BLaER1 treated with 17β-estradiol and CSF1 and Interleukin-3, amounts not matched to agents 10 nM and 100 nM (cell line): ENCODE data around the gene SLC8A1.
A peak's percentile ranks its signal among the peaks of the same experiment; 100 is the strongest.

Experiments
- H3K27ac ChIP-seq, 11 experiments: shearing (Covaris generic); formaldehyde crosslinking; 2 replicates each; pipeline ENCODE4 v1.8.1; 2022
- H3K27me3 ChIP-seq, 11 experiments: shearing (Covaris generic); formaldehyde crosslinking; 2 replicates each; pipeline ENCODE4 v1.8.1; 2022
- H3K36me3 ChIP-seq, 11 experiments: shearing (Covaris generic); formaldehyde crosslinking; 2 replicates each; pipeline ENCODE4 v1.8.1; 2022
- H3K4me1 ChIP-seq, 10 experiments: shearing (Covaris generic); formaldehyde crosslinking; 2 replicates each; pipeline ENCODE4 v1.8.1; 2022
- H3K4me2 ChIP-seq, 11 experiments: shearing (Covaris generic); formaldehyde crosslinking; 2 replicates each; pipeline ENCODE4 v1.8.1; 2022
- H3K4me3 ChIP-seq, 10 experiments: shearing (Covaris generic); formaldehyde crosslinking; 2 replicates each; pipeline ENCODE4 v1.8.1; 2022
- H3K9ac ChIP-seq, 11 experiments: shearing (Covaris generic); formaldehyde crosslinking; 2 replicates each; pipeline ENCODE4 v1.8.1; 2022
- H3K9me3 ChIP-seq, 11 experiments: shearing (Covaris generic); formaldehyde crosslinking; replicated peaks in 1 of 11; 2 replicates each; pipeline ENCODE4 v1.8.1; 2022
- H4K20me1 ChIP-seq, 11 experiments: shearing (Covaris generic); formaldehyde crosslinking; 2 replicates each; pipeline ENCODE4 v1.8.1; 2022
- Cebpa-rat ChIP-seq, 11 experiments: shearing (Covaris generic); IDR thresholded peaks; 2 replicates each; pipeline ENCODE4 v1.8.1; 2022

SLC8A1 gene

DNA sequence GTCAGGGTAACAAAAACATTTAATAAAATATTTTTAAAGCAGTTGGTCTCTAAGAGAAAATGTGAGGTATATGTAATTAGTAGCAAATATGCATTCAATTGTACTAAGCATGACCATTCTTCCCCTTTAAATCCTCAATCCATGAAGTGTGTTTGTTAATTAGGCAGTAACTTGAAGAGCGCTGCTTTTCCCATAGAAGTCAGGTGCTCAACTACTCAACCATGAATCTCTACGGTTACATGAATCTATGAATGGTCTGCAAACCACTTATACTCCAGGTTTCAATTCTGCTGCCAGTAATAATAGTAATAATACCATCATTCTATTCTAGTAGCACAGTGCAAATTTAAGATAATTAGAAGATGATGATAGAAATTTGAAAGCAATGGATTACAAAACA, 55.8 kb downstream of the SLC8A1 start:
- Histone ChIP-seq H3K9me3 (peaks cover 0 to 15% (median 7%) of the 10 kb centered on the region in 11 experiments; a peak in 8 of 22 replicates), H3K4me1 (peaks cover 4 to 39% (median 11%) of the 10 kb centered on the region in 10 experiments; a peak in 15 of 20 replicates), H3K27me3 (no peaks in the 10 kb centered on the region), H3K36me3 (0 out of 22 replicates have a peak, but pooled peaks cover 0 to 9% (median 0%) of the 10 kb centered on the region in 11 experiments), H3K27ac (no peak overlapping the region), H3K9ac (no peak overlapping the region), H4K20me1 (no peaks in the 10 kb centered on the region; a peak in 1 of 22 replicates), H3K4me2 (peak overlapping the region in 4 of 11 experiments; percentile 7 to 70 (median 32); a peak in 4 of 22 replicates), H3K4me3 (no peak overlapping the region)
- TF ChIP-seq Cebpa-rat (IDR thresholded peaks at IDR 0.05) = no peak

DNA sequence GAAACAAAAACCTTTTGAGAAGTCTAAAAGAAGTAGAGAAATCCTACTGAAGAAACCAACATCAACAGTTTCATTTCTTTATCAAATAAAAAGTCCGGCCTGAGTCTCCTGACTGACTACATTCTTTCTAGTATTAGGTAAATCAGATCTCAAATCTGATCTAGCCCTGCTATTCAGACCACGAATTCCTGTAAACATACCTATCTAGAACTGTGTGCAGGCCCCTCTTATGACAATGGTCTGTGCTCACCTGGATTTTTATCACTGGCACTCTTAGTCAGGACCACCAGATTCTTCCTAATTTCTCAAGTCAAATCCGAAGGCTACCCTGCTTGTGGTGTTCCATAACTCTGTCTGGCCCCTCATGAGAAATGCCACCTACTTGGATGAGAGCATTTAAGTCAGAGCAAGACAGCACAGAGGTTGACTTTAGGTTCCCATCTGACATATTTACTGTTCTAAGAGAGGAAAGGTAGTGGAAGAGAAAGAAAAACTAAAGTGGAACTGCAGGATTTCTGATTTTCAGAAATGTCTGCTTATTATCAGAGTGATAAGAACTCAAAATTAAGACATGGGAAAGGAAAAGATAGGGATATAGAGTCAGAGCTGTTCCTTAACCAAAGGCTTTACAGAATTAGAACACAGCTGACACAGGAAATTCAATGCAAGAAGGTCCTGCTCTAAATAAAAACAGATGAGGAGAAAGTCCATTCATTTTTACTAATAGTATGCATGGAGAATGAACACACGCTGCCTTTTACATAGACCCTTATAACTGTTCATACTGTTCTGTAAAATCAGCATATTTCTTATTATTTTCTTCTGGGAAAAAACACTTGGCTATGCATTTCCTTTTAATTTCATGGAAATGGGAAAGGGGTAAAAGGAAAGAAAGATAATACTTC, 56.5 kb downstream of the SLC8A1 start:
- Histone ChIP-seq H3K36me3 (0 out of 22 replicates have a peak, but pooled peaks cover 0 to 8% (median 0%) of the 10 kb centered on the region in 11 experiments), H3K9ac (no peak overlapping the region; a peak in 1 of 22 replicates), H3K4me1 (peaks cover 4 to 37% (median 11%) of the 10 kb centered on the region in 10 experiments; a peak in 15 of 20 replicates), H3K9me3 (peaks cover 0 to 9% (median 5%) of the 10 kb centered on the region in 11 experiments; a peak in 7 of 22 replicates), H3K4me2 (peak overlapping the region in 6 of 11 experiments; percentile 7 to 70 (median 32); a peak in 7 of 22 replicates), H3K4me3 (no peak overlapping the region), H3K27me3 (no peaks in the 10 kb centered on the region), H4K20me1 (no peaks in the 10 kb centered on the region; a peak in 1 of 22 replicates), H3K27ac (peak overlapping the region in 3 of 11 experiments; percentile 3 to 63 (median 13); a peak in 4 of 22 replicates)
- TF ChIP-seq Cebpa-rat (IDR thresholded peaks at IDR 0.05) = no peak

DNA sequence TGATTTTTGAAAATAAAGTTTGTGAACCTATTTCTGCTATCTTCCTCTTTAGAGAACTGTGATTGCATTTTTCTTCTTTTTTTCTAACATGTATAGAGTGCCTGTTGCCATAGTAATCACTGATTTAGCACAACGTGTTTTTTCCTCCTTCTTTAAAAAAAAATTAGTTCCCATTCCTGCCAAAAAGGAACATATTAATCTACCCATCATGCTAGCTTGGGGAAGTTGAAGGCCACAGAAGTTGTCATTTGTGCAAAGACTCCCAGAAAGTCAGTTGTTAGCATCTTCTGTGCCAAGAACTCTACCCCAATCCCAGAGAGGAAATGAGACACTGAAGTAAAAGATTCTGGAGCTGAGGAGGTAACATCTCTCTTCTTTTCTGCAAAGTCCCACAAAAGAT, 57.3 kb downstream of the SLC8A1 start:
- no peak overlapping the region for H3K4me3 ChIP-seq
- peak overlapping the region in 3 of 11 experiments; percentile 12 to 52 (median 33); a peak in 3 of 22 replicates for H3K9ac ChIP-seq
- H3K36me3 ChIP-seq = peaks cover 0 to 4% (median 0%) of the 10 kb centered on the region in 11 experiments; a peak in 1 of 22 replicates
- H3K4me1 ChIP-seq = peaks cover 4 to 37% (median 11%) of the 10 kb centered on the region in 10 experiments; a peak in 15 of 20 replicates
- peak overlapping the region in 4 of 11 experiments; percentile 22 to 70 (median 47); a peak in 8 of 22 replicates for H3K4me2 ChIP-seq
- H3K27me3 ChIP-seq = no peaks in the 10 kb centered on the region
- peak overlapping the region in 3 of 11 experiments; percentile 55 to 77 (median 63); a peak in 4 of 22 replicates for H3K27ac ChIP-seq
- TF ChIP-seq Cebpa-rat (IDR thresholded peaks at IDR 0.05) = no peak
- H3K9me3 ChIP-seq = peaks cover 0 to 4% (median under 1%) of the 10 kb centered on the region in 11 experiments; a peak in 1 of 22 replicates
- no peaks in the 10 kb centered on the region; a peak in 1 of 22 replicates for H4K20me1 ChIP-seq

DNA sequence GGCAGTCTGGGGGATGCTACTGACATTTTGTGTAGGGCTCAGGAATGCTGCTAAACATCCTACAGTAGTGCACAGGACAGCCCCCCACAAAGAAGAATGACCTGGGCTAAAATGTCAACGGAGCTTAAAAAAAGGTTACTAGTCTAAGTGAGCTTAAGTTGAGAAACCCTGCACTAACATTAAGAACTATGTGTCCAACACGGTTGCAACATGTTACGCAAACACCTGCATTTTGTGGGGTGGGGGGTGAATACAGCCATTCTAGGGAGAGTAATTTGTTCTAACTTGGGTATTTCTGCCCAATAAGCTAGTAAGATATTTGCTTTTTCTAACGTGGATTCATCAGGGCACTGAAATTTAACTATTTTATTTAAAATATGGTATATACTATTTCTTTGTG, 57.9 kb downstream of the SLC8A1 start:
- H3K27me3 ChIP-seq = no peaks in the 10 kb centered on the region
- H4K20me1 ChIP-seq = no peaks in the 10 kb centered on the region; a peak in 1 of 22 replicates
- no peak for TF ChIP-seq Cebpa-rat (IDR thresholded peaks at IDR 0.05)
- no peak overlapping the region for H3K4me3 ChIP-seq
- peaks cover 4 to 37% (median 11%) of the 10 kb centered on the region in 10 experiments; a peak in 15 of 20 replicates for H3K4me1 ChIP-seq
- H3K4me2 ChIP-seq = peak overlapping the region in 4 of 11 experiments; percentile 22 to 70 (median 47); a peak in 6 of 22 replicates
- peak overlapping the region in 3 of 11 experiments; percentile 12 to 52 (median 33); a peak in 3 of 22 replicates for H3K9ac ChIP-seq
- H3K27ac ChIP-seq = peak overlapping the region in 3 of 11 experiments; percentile 55 to 77 (median 63); a peak in 4 of 22 replicates
- H3K9me3 ChIP-seq = 0 out of 22 replicates have a peak, but pooled peaks cover 0 to 4% (median 0%) of the 10 kb centered on the region in 11 experiments
- H3K36me3 ChIP-seq = peaks cover 0 to 4% (median 0%) of the 10 kb centered on the region in 11 experiments; a peak in 1 of 22 replicates

DNA sequence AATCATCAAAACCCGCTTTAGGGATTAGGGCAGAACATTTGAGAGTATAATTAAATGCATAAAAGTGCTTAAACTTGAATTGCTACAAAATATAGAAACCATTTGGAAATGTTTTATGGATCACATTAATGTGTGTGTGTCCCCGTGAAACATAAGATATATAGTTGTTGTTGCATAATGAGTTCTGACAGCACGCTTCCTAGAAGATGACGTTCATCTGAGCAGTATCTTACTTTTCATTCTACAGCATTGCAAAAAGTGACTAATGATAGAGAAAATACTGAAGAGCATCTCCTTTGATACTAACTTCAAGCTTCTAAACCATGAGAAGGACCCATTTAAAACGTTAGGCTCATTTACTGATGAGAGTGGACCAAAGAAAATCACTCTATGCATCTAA, 63.7 kb downstream of the SLC8A1 start:
- no peaks in the 10 kb centered on the region for H4K20me1 ChIP-seq
- no peak overlapping the region for H3K27ac ChIP-seq
- no peak overlapping the region for H3K4me3 ChIP-seq
- no peaks in the 10 kb centered on the region for H3K27me3 ChIP-seq
- H3K9ac ChIP-seq = no peak overlapping the region
- H3K9me3 ChIP-seq = peaks cover 1 to 37% (median 21%) of the 10 kb centered on the region in 11 experiments; a peak in 19 of 22 replicates
- H3K4me1 ChIP-seq = peaks cover 0 to 21% (median 0%) of the 10 kb centered on the region in 10 experiments; a peak in 4 of 20 replicates
- H3K36me3 ChIP-seq = peaks cover 0 to 14% (median 6%) of the 10 kb centered on the region in 11 experiments; a peak in 8 of 22 replicates
- no peak overlapping the region for H3K4me2 ChIP-seq
- TF ChIP-seq Cebpa-rat (IDR thresholded peaks at IDR 0.05) = no peak

DNA sequence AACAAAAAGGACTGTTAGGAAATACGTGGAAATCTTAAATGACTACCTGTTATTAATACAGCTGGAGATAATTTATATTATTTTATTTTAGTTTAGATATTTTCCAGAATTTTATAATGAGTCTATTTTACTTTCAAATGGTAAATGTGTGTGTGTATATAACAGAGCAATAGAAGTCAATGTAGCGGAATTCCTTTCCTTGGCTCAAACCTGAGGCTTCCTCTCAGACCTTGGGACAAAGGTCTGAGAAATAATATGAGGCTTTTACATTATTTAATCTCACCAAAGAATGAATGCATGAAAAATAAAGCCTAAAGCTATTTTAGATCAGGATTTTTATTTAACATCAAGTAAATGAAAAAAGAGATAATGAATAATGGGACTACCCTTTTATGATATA, 65.7 kb downstream of the SLC8A1 start:
- H3K9ac ChIP-seq = no peak overlapping the region
- H3K36me3 ChIP-seq = peaks cover 10 to 27% (median 18%) of the 10 kb centered on the region in 11 experiments; a peak in 19 of 22 replicates
- peaks cover 21 to 57% (median 39%) of the 10 kb centered on the region in 11 experiments for H3K9me3 ChIP-seq
- TF ChIP-seq Cebpa-rat (IDR thresholded peaks at IDR 0.05) = no peak
- no peaks in the 10 kb centered on the region for H4K20me1 ChIP-seq
- H3K27me3 ChIP-seq = no peaks in the 10 kb centered on the region
- no peak overlapping the region for H3K4me2 ChIP-seq
- no peak overlapping the region for H3K27ac ChIP-seq
- no peak overlapping the region for H3K4me3 ChIP-seq
- H3K4me1 ChIP-seq = peaks cover 0 to 15% (median 0%) of the 10 kb centered on the region in 10 experiments; a peak in 4 of 20 replicates

DNA sequence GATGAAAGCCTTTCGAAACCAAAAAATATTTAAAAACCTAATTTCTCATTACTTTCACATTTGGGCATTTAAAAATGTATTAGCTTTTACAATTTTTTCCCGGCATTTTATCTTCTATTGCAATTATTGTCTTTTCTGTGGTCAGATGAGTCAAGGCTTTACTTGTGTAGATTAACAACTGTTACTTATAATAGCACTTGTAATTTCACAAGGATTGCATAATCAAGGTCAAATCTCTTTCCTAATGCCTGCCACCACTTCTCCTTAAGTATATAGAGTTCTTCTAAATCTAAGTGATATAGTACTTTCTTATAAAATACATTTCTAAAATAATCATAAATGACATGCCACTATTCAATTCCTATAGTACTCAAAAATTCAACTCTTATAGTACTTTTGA, 67.2 kb downstream of the SLC8A1 start:
- Histone ChIP-seq H3K4me2 (no peak overlapping the region), H3K36me3 (peaks cover 18 to 42% (median 28%) of the 10 kb centered on the region in 11 experiments; a peak in 20 of 22 replicates), H3K9ac (no peak overlapping the region), H3K4me1 (peaks cover 0 to 15% (median 0%) of the 10 kb centered on the region in 10 experiments; a peak in 4 of 20 replicates), H3K27ac (peak overlapping the region in 4 of 11 experiments; percentile 34 to 52 (median 40); a peak in 6 of 22 replicates), H3K9me3 (peaks cover 36 to 71% (median 52%) of the 10 kb centered on the region in 11 experiments), H3K27me3 (no peaks in the 10 kb centered on the region), H4K20me1 (no peaks in the 10 kb centered on the region), H3K4me3 (no peak overlapping the region)
- TF ChIP-seq Cebpa-rat (IDR thresholded peaks at IDR 0.05) = peak in 4 of 11 experiments; percentile 28 to 90 (median 68); a peak in 7 of 22 replicates

DNA sequence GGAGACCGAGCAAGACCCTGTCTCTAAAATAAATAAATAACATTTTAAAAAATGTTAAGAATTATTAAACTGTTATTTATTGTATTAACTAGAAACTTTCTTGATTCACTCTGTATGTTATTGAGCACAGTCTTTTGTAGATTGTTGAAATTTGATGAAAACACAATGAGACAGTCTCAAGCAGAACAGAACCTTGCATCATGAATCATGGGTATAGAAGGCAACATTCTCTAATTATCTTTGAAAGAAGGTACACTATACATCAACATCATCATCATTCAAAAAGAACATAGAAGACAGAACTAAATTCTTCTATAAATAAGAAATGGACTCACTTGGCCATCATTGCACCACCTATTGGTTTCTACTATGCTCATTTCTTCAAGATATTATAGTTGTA, 67.7 kb downstream of the SLC8A1 start:
- no peak for TF ChIP-seq Cebpa-rat (IDR thresholded peaks at IDR 0.05)
- Histone ChIP-seq H3K27ac (peak overlapping the region in 7 of 11 experiments; percentile 0 to 44 (median 20); a peak in 7 of 22 replicates), H3K27me3 (no peaks in the 10 kb centered on the region)

More for the DNA sequence above, 67.7 kb downstream of the SLC8A1 start:
- no peaks in the 10 kb centered on the region for H4K20me1 ChIP-seq
- H3K4me2 ChIP-seq = no peak overlapping the region
- H3K9ac ChIP-seq = no peak overlapping the region
- peaks cover 40 to 75% (median 57%) of the 10 kb centered on the region in 11 experiments for H3K9me3 ChIP-seq
- no peak overlapping the region for H3K4me3 ChIP-seq
- H3K36me3 ChIP-seq = peaks cover 18 to 46% (median 31%) of the 10 kb centered on the region in 11 experiments; a peak in 20 of 22 replicates
- H3K4me1 ChIP-seq = peaks cover 0 to 15% (median 0%) of the 10 kb centered on the region in 10 experiments; a peak in 4 of 20 replicates
